HepG2 (cell line): ENCODE results near the gene NEDD8. TPM values are rescaled to one million over a fixed set of nuclear protein-coding genes. Genes with fewer than 3 reads are reported as not detected.

ENCODE experiments used
- CCDC6 ChIP-seq: sonication (generic); formaldehyde crosslinking; IDR thresholded peaks from 2 replicates; pipeline ENCODE4 v1.8.1; 2022; ENCODE audit warnings: mild to moderate bottlenecking, missing genetic modification reagents, moderate library complexity
- DNMT1 ChIP-seq: sonication (generic); formaldehyde crosslinking; IDR thresholded peaks from 2 replicates; pipeline ENCODE4 v1.5.1; 2020; ENCODE audit warnings: mild to moderate bottlenecking, missing genetic modification reagents
- DRAP1 ChIP-seq: IDR thresholded peaks from 2 replicates; pipeline ENCODE4 v1.6.1; 2016; ENCODE audit warnings: missing genetic modification reagents, missing compliant biosample characterization
- FOXA3 ChIP-seq: IDR thresholded peaks from 2 replicates; pipeline ENCODE4 v1.6.1; 2016; ENCODE audit warnings: missing genetic modification reagents, missing compliant biosample characterization
- JUN ChIP-seq: sonication (generic); formaldehyde crosslinking; IDR thresholded peaks from 2 replicates; pipeline ENCODE4 v1.4.0; 2020; ENCODE audit warnings: mild to moderate bottlenecking, missing genetic modification reagents
- MYNN ChIP-seq: sonication (generic); formaldehyde crosslinking; IDR thresholded peaks from 2 replicates; pipeline ENCODE4 v1.4.0; 2020; ENCODE audit warnings: mild to moderate bottlenecking, low read depth, missing genetic modification reagents
- NR2F1 ChIP-seq, 2 experiments: fragments of 450-650 bp in 1 of 2; formaldehyde crosslinking in 1 of 2; IDR thresholded peaks; 2 replicates each; pipeline versions ENCODE4 v1.5.0 to v1.6.1; 2016 to 2020; ENCODE audit warnings: mild to moderate bottlenecking in 1 of 2, missing compliant biosample characterization in 1 of 2, missing genetic modification reagents in 1 of 2, moderate library complexity in 1 of 2
- PAF1 ChIP-seq: IDR thresholded peaks from 2 replicates; pipeline ENCODE4 v1.6.1; 2016; ENCODE audit warnings: missing genetic modification reagents, missing compliant biosample characterization
- PHF21A ChIP-seq: sonication (generic); formaldehyde crosslinking; IDR thresholded peaks from 2 replicates; pipeline ENCODE4 v1.5.0; 2020; ENCODE audit warnings: mild to moderate bottlenecking, missing genetic modification reagents
- RELA ChIP-seq: sonication (generic); formaldehyde crosslinking; IDR thresholded peaks from 2 replicates; pipeline ENCODE4 v1.4.0; 2020; ENCODE audit warnings: missing genetic modification reagents
- RNF219 ChIP-seq: sonication (generic); formaldehyde crosslinking; IDR thresholded peaks from 2 replicates; pipeline ENCODE4 v1.5.0; 2020; ENCODE audit warnings: mild to moderate bottlenecking, missing genetic modification reagents
- SIN3A ChIP-seq: IDR thresholded peaks from 2 replicates; pipeline ENCODE4 v1.6.1; 2011; ENCODE audit warnings: low read depth, mild to moderate bottlenecking, control low read depth, low read length, borderline replicate concordance
- SIX4 ChIP-seq: sonication (generic); formaldehyde crosslinking; IDR thresholded peaks from 2 replicates; pipeline ENCODE4 v1.4.0; 2020; ENCODE audit warnings: missing genetic modification reagents
- TARDBP ChIP-seq: sonication (generic); formaldehyde crosslinking; IDR thresholded peaks from 2 replicates; pipeline ENCODE4 v1.8.0; 2022; ENCODE audit warnings: mild to moderate bottlenecking, missing genetic modification reagents
- ZNF124 ChIP-seq: sonication (generic); formaldehyde crosslinking; IDR thresholded peaks from 2 replicates; pipeline ENCODE4 v1.4.0; 2020; ENCODE audit warnings: missing genetic modification reagents
- ZNF383 ChIP-seq: sonication (generic); formaldehyde crosslinking; IDR thresholded peaks from 2 replicates; pipeline ENCODE4 v1.4.0; 2020; ENCODE audit warnings: missing genetic modification reagents, mild to moderate bottlenecking, borderline replicate concordance
- ZNF407 ChIP-seq: sonication (generic); formaldehyde crosslinking; IDR thresholded peaks from one replicate; pipeline ENCODE4 v1.5.1; 2020; ENCODE audit warnings: mild to moderate bottlenecking, missing genetic modification reagents; ENCODE audit errors: not compliant biosample characterization
- ZNF484 ChIP-seq: sonication (generic); formaldehyde crosslinking; IDR thresholded peaks from 2 replicates; pipeline ENCODE4 v1.5.1; 2020; ENCODE audit warnings: mild to moderate bottlenecking, low read depth, missing genetic modification reagents, borderline replicate concordance
- ZNF567 ChIP-seq: sonication (generic); formaldehyde crosslinking; IDR thresholded peaks from 2 replicates; pipeline ENCODE4 v1.8.1; 2023; ENCODE audit warnings: mild to moderate bottlenecking, missing genetic modification reagents, borderline replicate concordance
- ZNF816 ChIP-seq: sonication (generic); formaldehyde crosslinking; IDR thresholded peaks from 2 replicates; pipeline ENCODE4 v1.8.0; 2022; ENCODE audit warnings: missing genetic modification reagents, mild to moderate bottlenecking, borderline replicate concordance
- polyA plus RNA-seq, 8 experiments: library from polyadenylated mRNA; depleted of rRNA in 3 of 8; stranded (reverse) in 7 of 8; unstranded in 1 of 8; fragments of >200 nt; fragmentation: Illumina TruSeq in 4 of 8; extraction: Trizol in 4 of 8; gene quantifications; 2 replicates each; pipeline versions ENCODE4 v1.2.1 to v1.2.3, GENCODE V29; 2011 to 2016; ENCODE audit warnings: low read depth in 4 of 8, missing spikeins in 1 of 8, mixed read lengths in 1 of 8; ENCODE audit not compliant: insufficient read depth in 1 of 8
- total RNA-seq, 5 experiments: library from RNA; depleted of rRNA; stranded (reverse); fragments of >200 nt; fragmentation: Illumina TruSeq; extraction: Trizol; gene quantifications; 2 replicates each; pipeline ENCODE4 v1.2.3, GENCODE V29; 2016; ENCODE audit warnings: low read depth in 1 of 5

Gene NEDD8
- total and polyA plus RNA-seq, 2 of the 13 experiments (the other 11 are each of a cell fraction or from before 2014, with no cell fraction given) = 535 to 713 TPM

GRCh38 chr14:24233538-24233866 is 1.3 kb upstream of the NEDD8 start (continued):
- 0 out of 2 replicates have a peak, but pooled peaks have one; percentile 6 for TF ChIP-seq RNF219
- no peak for TF ChIP-seq MYNN (CRISPR knock-in tag)
- TF ChIP-seq ZNF567 (CRISPR knock-in tag) = 0 out of 2 replicates have a peak, but pooled peaks have one; percentile 29
- no peak for TF ChIP-seq NR2F1 (CRISPR knock-in tag; IDR thresholded peaks at IDR 0.05)
- TF ChIP-seq ZNF407 (CRISPR knock-in tag) = no peak
- TF ChIP-seq ZNF383 = no peak
- no peak for TF ChIP-seq SIN3A
- TF ChIP-seq RELA (CRISPR knock-in tag) = no peak
- TF ChIP-seq TARDBP (CRISPR knock-in tag) = peak; percentile 19; the same call in 1 of the 2 replicates
- TF ChIP-seq SIX4 = no peak
- no peak for TF ChIP-seq FOXA3 (CRISPR knock-in tag)
- TF ChIP-seq DNMT1 (CRISPR knock-in tag) = no peak; the same call in 1 of the 2 replicates
- no peak for TF ChIP-seq CCDC6
- TF ChIP-seq JUN (CRISPR knock-in tag) = no peak
- no peak for TF ChIP-seq ZNF484 (CRISPR knock-in tag)
- no peak for TF ChIP-seq ZNF816
- 0 out of 2 replicates have a peak, but pooled peaks have one; percentile 9 for TF ChIP-seq ZNF124
- TF ChIP-seq PHF21A (CRISPR knock-in tag) = peak; percentile 41; the same call in 1 of the 2 replicates
- no peak for TF ChIP-seq PAF1 (CRISPR knock-in tag)
- 0 out of 2 replicates have a peak, but pooled peaks have one; percentile 13 for TF ChIP-seq DRAP1
